ENCODE results near the gene KLHDC7B.

KLHDC7B gene

GRCh38 chr22:50584106-50585096, 38.7 kb downstream of the KLHDC7B start:
- TF ChIP-seq POLR2A (IDR thresholded peaks at IDR 0.05; ENCODE audit: low read depth, low read length) (no peak), POLR2AphosphoS5 (IDR thresholded peaks at IDR 0.05; ENCODE audit: low read depth, low read length) (no peak), PAX5 (IDR thresholded peaks at IDR 0.05; ENCODE audit: insufficient read depth, low read length, severe bottlenecking) (no peak), POU2F2 (IDR thresholded peaks at IDR 0.05; ENCODE audit: low read depth, low read length) (no peak), TAF1 (IDR thresholded peaks at IDR 0.05; ENCODE audit: low read depth, low read length) (no peak), SPI1 (IDR thresholded peaks at IDR 0.05; ENCODE audit: low read depth, low read length) (no peak)
- DNase-seq (ENCODE audit: insufficient read length, low spot score) (no peak), FAIRE-seq (no peak)

DNA sequence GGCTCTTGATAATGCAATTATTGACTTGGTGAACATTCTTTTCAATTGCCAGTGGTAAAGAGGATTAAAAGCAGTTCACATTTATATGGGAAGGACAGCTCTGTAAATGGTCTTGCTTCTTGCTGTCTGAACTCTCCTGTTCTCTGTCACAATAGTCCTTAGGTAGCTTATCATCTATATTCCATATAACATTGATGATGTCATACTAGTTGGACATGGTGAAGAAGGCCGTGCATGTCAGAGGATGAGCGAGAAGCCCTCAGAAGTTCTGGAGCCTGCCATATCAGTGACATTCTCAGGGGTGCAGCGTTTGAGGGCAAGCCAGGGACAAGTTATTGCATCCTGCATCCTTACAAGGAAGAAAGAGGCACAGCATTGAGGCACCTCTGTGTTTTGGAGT, 39.5 kb downstream of the KLHDC7B start:
- DNase-seq (ENCODE audit: insufficient read length, low spot score): no peak
- FAIRE-seq: no peak
- TF ChIP-seq SPI1 (IDR thresholded peaks at IDR 0.05; ENCODE audit: low read depth, low read length) (no peak), PAX5 (IDR thresholded peaks at IDR 0.05; ENCODE audit: insufficient read depth, low read length, severe bottlenecking) (no peak), POLR2AphosphoS5 (IDR thresholded peaks at IDR 0.05; ENCODE audit: low read depth, low read length) (no peak), POU2F2 (IDR thresholded peaks at IDR 0.05; ENCODE audit: low read depth, low read length) (no peak), TAF1 (IDR thresholded peaks at IDR 0.05; ENCODE audit: low read depth, low read length) (no peak)

DNA sequence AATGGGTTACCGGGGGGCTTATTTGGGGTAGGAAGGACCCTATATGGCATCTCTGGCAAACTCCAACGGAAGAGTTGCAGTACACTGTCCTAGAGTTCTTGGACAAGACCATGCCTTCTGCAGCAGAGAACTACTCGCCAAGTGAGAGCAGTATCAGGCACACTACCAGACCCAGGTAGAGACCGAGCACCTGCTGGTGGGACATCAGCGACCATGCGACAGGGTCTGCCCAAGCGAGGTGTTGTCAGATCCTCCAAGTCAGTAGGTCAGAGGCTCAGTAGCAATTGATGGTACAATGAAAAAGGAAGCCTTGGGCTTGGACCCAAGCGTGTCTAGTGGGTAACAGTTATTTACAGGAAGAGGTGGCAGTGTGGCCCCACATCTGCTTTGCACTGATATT, 40.1 kb downstream of the KLHDC7B start:
- no peak for TF ChIP-seq SPI1 (IDR thresholded peaks at IDR 0.05; ENCODE audit: low read depth, low read length)
- TF ChIP-seq PAX5 (IDR thresholded peaks at IDR 0.05; ENCODE audit: insufficient read depth, low read length, severe bottlenecking): no peak
- TF ChIP-seq POU2F2 (IDR thresholded peaks at IDR 0.05; ENCODE audit: low read depth, low read length): no peak
- no peak for TF ChIP-seq TAF1 (IDR thresholded peaks at IDR 0.05; ENCODE audit: low read depth, low read length)
- TF ChIP-seq POLR2AphosphoS5 (IDR thresholded peaks at IDR 0.05; ENCODE audit: low read depth, low read length): no peak
- no peak for TF ChIP-seq POLR2A (IDR thresholded peaks at IDR 0.05; ENCODE audit: low read depth, low read length)
- DNase-seq (ENCODE audit: insufficient read length, low spot score) (no peak), FAIRE-seq (no peak)

DNA sequence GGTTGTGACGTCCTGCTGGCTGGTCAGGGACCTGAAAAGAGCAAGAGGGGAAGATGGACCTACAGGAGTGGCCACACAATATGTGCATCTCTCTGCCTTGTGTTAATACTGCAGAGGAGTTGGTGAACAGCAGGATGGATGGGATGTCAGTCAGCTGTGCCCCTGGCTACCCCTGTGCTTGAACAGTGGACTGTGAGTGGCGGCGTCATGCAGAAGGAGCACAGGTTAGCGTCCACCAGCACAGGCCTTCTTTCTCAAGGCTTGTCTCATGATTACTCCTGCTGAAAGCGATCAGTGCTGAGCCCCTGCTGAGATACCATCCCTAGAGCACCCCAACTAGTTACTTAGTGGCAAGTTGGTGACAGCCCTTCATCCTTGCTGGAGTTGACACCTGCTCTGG, 40.7 kb downstream of the KLHDC7B start:
- TF ChIP-seq POLR2AphosphoS5 (IDR thresholded peaks at IDR 0.05; ENCODE audit: low read depth, low read length): no peak
- TF ChIP-seq POU2F2 (IDR thresholded peaks at IDR 0.05; ENCODE audit: low read depth, low read length): no peak
- TF ChIP-seq POLR2A (IDR thresholded peaks at IDR 0.05; ENCODE audit: low read depth, low read length): no peak
- no peak for TF ChIP-seq SPI1 (IDR thresholded peaks at IDR 0.05; ENCODE audit: low read depth, low read length)
- no peak for TF ChIP-seq TAF1 (IDR thresholded peaks at IDR 0.05; ENCODE audit: low read depth, low read length)
- TF ChIP-seq PAX5 (IDR thresholded peaks at IDR 0.05; ENCODE audit: insufficient read depth, low read length, severe bottlenecking): no peak
- FAIRE-seq (no peak), DNase-seq (ENCODE audit: insufficient read length, low spot score) (no peak)

DNA sequence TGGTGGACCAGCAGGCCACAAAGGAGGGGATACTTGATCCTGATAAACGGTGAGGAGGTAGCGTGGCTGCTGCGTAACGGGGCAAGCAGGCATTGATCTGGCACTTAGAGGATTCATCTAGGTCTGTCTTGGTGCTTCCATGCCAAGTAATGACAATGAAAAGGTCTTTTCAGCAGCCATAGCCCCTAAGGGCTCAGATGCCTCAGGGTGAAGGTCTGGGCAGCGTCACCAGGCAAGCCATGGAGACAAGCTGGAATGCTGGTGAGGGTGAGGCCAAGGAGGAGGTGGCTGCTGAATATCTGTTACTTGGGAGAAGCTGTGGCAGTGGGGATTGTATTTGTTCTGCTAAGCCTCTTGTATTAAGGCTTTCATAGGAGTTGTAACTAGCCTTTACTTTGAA, 41.7 kb downstream of the KLHDC7B start:
- TF ChIP-seq POLR2AphosphoS5 (IDR thresholded peaks at IDR 0.05; ENCODE audit: low read depth, low read length) (no peak), PAX5 (IDR thresholded peaks at IDR 0.05; ENCODE audit: insufficient read depth, low read length, severe bottlenecking) (no peak), SPI1 (IDR thresholded peaks at IDR 0.05; ENCODE audit: low read depth, low read length) (no peak), TAF1 (IDR thresholded peaks at IDR 0.05; ENCODE audit: low read depth, low read length) (no peak), POLR2A (IDR thresholded peaks at IDR 0.05; ENCODE audit: low read depth, low read length) (no peak), POU2F2 (IDR thresholded peaks at IDR 0.05; ENCODE audit: low read depth, low read length) (no peak)
- DNase-seq (ENCODE audit: insufficient read length, low spot score) (no peak), FAIRE-seq (no peak)

GRCh38 chr22:50595189-50595588, 49.5 kb downstream of the KLHDC7B start:
- FAIRE-seq: peak; percentile 20
- TF ChIP-seq POLR2A (IDR thresholded peaks at IDR 0.05; ENCODE audit: low read depth, low read length) (no peak), SPI1 (IDR thresholded peaks at IDR 0.05; ENCODE audit: low read depth, low read length) (no peak), POU2F2 (IDR thresholded peaks at IDR 0.05; ENCODE audit: low read depth, low read length) (no peak), PAX5 (IDR thresholded peaks at IDR 0.05; ENCODE audit: insufficient read depth, low read length, severe bottlenecking) (no peak), TAF1 (IDR thresholded peaks at IDR 0.05; ENCODE audit: low read depth, low read length) (no peak), POLR2AphosphoS5 (IDR thresholded peaks at IDR 0.05; ENCODE audit: low read depth, low read length) (no peak)
- no peak for DNase-seq (ENCODE audit: insufficient read length, low spot score)

DNA sequence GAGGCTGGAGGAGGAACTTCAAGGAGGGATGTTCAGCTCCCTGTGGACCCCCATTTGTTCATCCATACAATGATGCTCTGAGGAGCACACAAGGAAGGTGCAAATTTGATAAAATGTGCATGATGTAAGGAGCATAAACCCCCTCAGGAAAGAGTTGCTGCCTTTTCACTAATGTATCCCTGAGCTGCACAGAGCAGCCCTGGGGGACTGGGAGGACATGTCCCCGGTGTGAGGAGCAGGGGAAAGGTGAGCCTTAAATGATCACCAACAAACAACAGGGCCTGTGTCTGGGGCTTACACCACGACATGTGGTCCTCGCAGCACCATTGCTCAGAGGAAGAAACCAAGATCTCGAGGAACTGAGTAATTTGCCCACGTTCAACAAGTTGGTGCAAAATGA, 51.4 kb downstream of the KLHDC7B start:
- DNase-seq (ENCODE audit: insufficient read length, low spot score) (no peak), FAIRE-seq (no peak)
- TF ChIP-seq TAF1 (IDR thresholded peaks at IDR 0.05; ENCODE audit: low read depth, low read length) (no peak), SPI1 (IDR thresholded peaks at IDR 0.05; ENCODE audit: low read depth, low read length) (no peak), POLR2A (IDR thresholded peaks at IDR 0.05; ENCODE audit: low read depth, low read length) (no peak), POU2F2 (IDR thresholded peaks at IDR 0.05; ENCODE audit: low read depth, low read length) (no peak), POLR2AphosphoS5 (IDR thresholded peaks at IDR 0.05; ENCODE audit: low read depth, low read length) (no peak), PAX5 (IDR thresholded peaks at IDR 0.05; ENCODE audit: insufficient read depth, low read length, severe bottlenecking) (no peak)

- TF ChIP-seq TAF1 (IDR thresholded peaks at IDR 0.05; ENCODE audit: low read depth, low read length): no peak
- TF ChIP-seq POU2F2 (IDR thresholded peaks at IDR 0.05; ENCODE audit: low read depth, low read length): no peak
- TF ChIP-seq PAX5 (IDR thresholded peaks at IDR 0.05; ENCODE audit: insufficient read depth, low read length, severe bottlenecking): no peak
- no peak for TF ChIP-seq POLR2AphosphoS5 (IDR thresholded peaks at IDR 0.05; ENCODE audit: low read depth, low read length)
- no peak for TF ChIP-seq SPI1 (IDR thresholded peaks at IDR 0.05; ENCODE audit: low read depth, low read length)
- TF ChIP-seq POLR2A (IDR thresholded peaks at IDR 0.05; ENCODE audit: low read depth, low read length): no peak
- FAIRE-seq (no peak), DNase-seq (ENCODE audit: insufficient read length, low spot score) (peak; percentile 88)
Observed at GRCh38 chr22:50599816-50600455, 54.2 kb downstream of the KLHDC7B start.

DNA sequence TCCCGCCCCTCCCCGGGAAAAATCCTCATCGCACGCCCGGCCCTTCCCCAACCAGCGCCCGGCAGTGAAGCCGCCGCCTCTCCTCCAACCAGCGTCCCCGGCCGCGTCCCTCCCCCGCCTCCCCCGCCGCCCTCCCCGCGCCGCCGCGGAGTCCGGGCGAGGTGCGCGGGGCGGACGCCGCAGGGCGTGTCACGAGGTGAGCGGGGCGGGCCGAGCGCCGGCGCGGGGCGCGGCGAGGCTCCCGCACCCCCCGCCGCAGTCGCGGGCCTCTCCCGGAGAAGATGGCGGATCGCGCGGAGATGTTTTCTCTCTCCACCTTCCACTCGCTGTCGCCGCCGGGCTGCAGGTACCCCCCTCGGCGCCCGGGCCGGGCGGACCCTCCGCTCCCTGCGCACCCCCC, 54.8 kb downstream of the KLHDC7B start, which contains the start of gene MAPK8IP2:
Gene MAPK8IP2 (plus strand): TSS at position 256 of the 400 bp plus-strand sequence. CDS start 26 bp downstream, at position 282.
- TF ChIP-seq SPI1 (IDR thresholded peaks at IDR 0.05; ENCODE audit: low read depth, low read length) (no peak), POU2F2 (IDR thresholded peaks at IDR 0.05; ENCODE audit: low read depth, low read length) (no peak), TAF1 (IDR thresholded peaks at IDR 0.05; ENCODE audit: low read depth, low read length) (no peak)
- DNase-seq (ENCODE audit: insufficient read length, low spot score) (peak; percentile 52), FAIRE-seq (no peak)
